ENCODE results near the gene MYL4. TPM values are rescaled to one million over a fixed set of nuclear protein-coding genes. Genes with fewer than 3 reads are reported as not detected.
"Not testable (repeated sequence)": the region's sequence is repeated elsewhere in the genome, so short reads cannot be mapped to it uniquely, and the experiment has no call there.

Gene MYL4
- total RNA-seq, 2 donors from 2014 or later = not detected

- DNase-seq (ENCODE audit: low spot score) = no peak
- Histone ChIP-seq H3K27me3 (replicated peaks; ENCODE audit: insufficient read depth) (no peaks in the 10 kb centered on the region), H3K4me1 (ENCODE audit: control insufficient read depth in 1 of 2, low read depth in 2 of 2) (peaks cover 23 to 57% of the 10 kb centered on the region in 2 donors), H3K36me3 (peaks cover 6% of the 10 kb centered on the region), H3K9me3 (no peaks in the 10 kb centered on the region), H3K4me3 (no peak overlapping the region), H3K27ac (peak overlapping the region; percentile 49 to 70)
- no peak for ATAC-seq (ENCODE audit: insufficient number of reproducible peaks, low FRiP score, low read depth)
- no peak for TF ChIP-seq CTCF (IDR thresholded peaks at IDR 0.05)
These were observed 57.6 kb downstream of the MYL4 start for GRCh38 chr17:47266782-47267181.

GRCh38 chr17:47267354-47267828, 58.2 kb downstream of the MYL4 start:
- no peak for TF ChIP-seq CTCF (IDR thresholded peaks at IDR 0.05)
- DNase-seq (ENCODE audit: low spot score) (no peak), ATAC-seq (ENCODE audit: insufficient number of reproducible peaks, low FRiP score, low read depth) (no peak)
- H3K4me1 ChIP-seq (ENCODE audit: control insufficient read depth in 1 of 2, low read depth in 2 of 2) = peaks cover 23 to 57% of the 10 kb centered on the region in 2 donors
- H3K27ac ChIP-seq = peak overlapping the region; percentile 49 to 70
- peaks cover 2% of the 10 kb centered on the region for H3K36me3 ChIP-seq
- no peak overlapping the region for H3K4me3 ChIP-seq
- no peaks in the 10 kb centered on the region for H3K27me3 ChIP-seq (replicated peaks; ENCODE audit: insufficient read depth)
- H3K9me3 ChIP-seq = no peaks in the 10 kb centered on the region

- H3K27me3 ChIP-seq (replicated peaks; ENCODE audit: insufficient read depth); ATAC-seq (ENCODE audit: insufficient number of reproducible peaks, low FRiP score, low read depth); H3K9me3 ChIP-seq; H3K4me3 ChIP-seq; DNase-seq (ENCODE audit: low spot score); H3K36me3 ChIP-seq: not testable (repeated sequence)
- peak overlapping the region; percentile 27 to 70 for H3K27ac ChIP-seq
- H3K4me1 ChIP-seq (ENCODE audit: control insufficient read depth in 1 of 2, low read depth in 2 of 2) = peaks cover 23 to 66% of the 10 kb centered on the region in 2 donors
These were observed 59.8 kb downstream of the MYL4 start for GRCh38 chr17:47268964-47269363.

- not testable (repeated sequence) for ATAC-seq (ENCODE audit: insufficient number of reproducible peaks, low FRiP score, low read depth); H3K36me3 ChIP-seq; H3K9me3 ChIP-seq; DNase-seq (ENCODE audit: low spot score); H3K27me3 ChIP-seq (replicated peaks; ENCODE audit: insufficient read depth); H3K4me3 ChIP-seq
- Histone ChIP-seq H3K27ac (peak overlapping the region; percentile 27 to 70), H3K4me1 (ENCODE audit: control insufficient read depth in 1 of 2, low read depth in 2 of 2) (peaks cover 30 to 74% of the 10 kb centered on the region in 2 donors)
These were observed 60.6 kb downstream of the MYL4 start for GRCh38 chr17:47269561-47270280.

GRCh38 chr17:47270946-47271705, 62.0 kb downstream of the MYL4 start:
- Histone ChIP-seq H3K36me3 (no peaks in the 10 kb centered on the region), H3K27ac (peak overlapping the region in 1 of 2 donors; percentile 70), H3K4me3 (no peak overlapping the region), H3K9me3 (no peaks in the 10 kb centered on the region), H3K27me3 (replicated peaks; ENCODE audit: insufficient read depth) (no peaks in the 10 kb centered on the region), H3K4me1 (ENCODE audit: control insufficient read depth in 1 of 2, low read depth in 2 of 2) (peaks cover 41 to 79% of the 10 kb centered on the region in 2 donors)
- ATAC-seq (ENCODE audit: insufficient number of reproducible peaks, low FRiP score, low read depth) (no peak), DNase-seq (ENCODE audit: low spot score) (no peak)
- no peak for TF ChIP-seq CTCF (IDR thresholded peaks at IDR 0.05)

- no peak for TF ChIP-seq CTCF (IDR thresholded peaks at IDR 0.05)
- Histone ChIP-seq H3K27me3 (replicated peaks; ENCODE audit: insufficient read depth) (no peaks in the 10 kb centered on the region), H3K4me3 (no peak overlapping the region), H3K27ac (peak overlapping the region; percentile 96 to 97), H3K9me3 (no peaks in the 10 kb centered on the region), H3K36me3 (no peaks in the 10 kb centered on the region), H3K4me1 (ENCODE audit: control insufficient read depth in 1 of 2, low read depth in 2 of 2) (peaks cover 45 to 79% of the 10 kb centered on the region in 2 donors)
- no peak for ATAC-seq (ENCODE audit: insufficient number of reproducible peaks, low FRiP score, low read depth)
- DNase-seq (ENCODE audit: low spot score) = no peak
These were observed 63.3 kb downstream of the MYL4 start for GRCh38 chr17:47272491-47272890.

Measured in thoracic aorta (tissue), 2 donors.